GM18870 (cell line): ENCODE results near the gene MX2.
"Not testable (repeated sequence)": the region's sequence is repeated elsewhere in the genome, so short reads cannot be mapped to it uniquely, and the experiment has no call there.

Experiments used
- ATAC-seq: cut with Tn5 transposase; IDR thresholded peaks from one replicate; pipeline ENCODE4 v1.9.1; 2021; ENCODE audit warnings: moderate library complexity; ENCODE audit not compliant: unreplicated experiment

Gene MX2, protein sequence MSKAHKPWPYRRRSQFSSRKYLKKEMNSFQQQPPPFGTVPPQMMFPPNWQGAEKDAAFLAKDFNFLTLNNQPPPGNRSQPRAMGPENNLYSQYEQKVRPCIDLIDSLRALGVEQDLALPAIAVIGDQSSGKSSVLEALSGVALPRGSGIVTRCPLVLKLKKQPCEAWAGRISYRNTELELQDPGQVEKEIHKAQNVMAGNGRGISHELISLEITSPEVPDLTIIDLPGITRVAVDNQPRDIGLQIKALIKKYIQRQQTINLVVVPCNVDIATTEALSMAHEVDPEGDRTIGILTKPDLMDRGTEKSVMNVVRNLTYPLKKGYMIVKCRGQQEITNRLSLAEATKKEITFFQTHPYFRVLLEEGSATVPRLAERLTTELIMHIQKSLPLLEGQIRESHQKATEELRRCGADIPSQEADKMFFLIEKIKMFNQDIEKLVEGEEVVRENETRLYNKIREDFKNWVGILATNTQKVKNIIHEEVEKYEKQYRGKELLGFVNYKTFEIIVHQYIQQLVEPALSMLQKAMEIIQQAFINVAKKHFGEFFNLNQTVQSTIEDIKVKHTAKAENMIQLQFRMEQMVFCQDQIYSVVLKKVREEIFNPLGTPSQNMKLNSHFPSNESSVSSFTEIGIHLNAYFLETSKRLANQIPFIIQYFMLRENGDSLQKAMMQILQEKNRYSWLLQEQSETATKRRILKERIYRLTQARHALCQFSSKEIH

DNA sequence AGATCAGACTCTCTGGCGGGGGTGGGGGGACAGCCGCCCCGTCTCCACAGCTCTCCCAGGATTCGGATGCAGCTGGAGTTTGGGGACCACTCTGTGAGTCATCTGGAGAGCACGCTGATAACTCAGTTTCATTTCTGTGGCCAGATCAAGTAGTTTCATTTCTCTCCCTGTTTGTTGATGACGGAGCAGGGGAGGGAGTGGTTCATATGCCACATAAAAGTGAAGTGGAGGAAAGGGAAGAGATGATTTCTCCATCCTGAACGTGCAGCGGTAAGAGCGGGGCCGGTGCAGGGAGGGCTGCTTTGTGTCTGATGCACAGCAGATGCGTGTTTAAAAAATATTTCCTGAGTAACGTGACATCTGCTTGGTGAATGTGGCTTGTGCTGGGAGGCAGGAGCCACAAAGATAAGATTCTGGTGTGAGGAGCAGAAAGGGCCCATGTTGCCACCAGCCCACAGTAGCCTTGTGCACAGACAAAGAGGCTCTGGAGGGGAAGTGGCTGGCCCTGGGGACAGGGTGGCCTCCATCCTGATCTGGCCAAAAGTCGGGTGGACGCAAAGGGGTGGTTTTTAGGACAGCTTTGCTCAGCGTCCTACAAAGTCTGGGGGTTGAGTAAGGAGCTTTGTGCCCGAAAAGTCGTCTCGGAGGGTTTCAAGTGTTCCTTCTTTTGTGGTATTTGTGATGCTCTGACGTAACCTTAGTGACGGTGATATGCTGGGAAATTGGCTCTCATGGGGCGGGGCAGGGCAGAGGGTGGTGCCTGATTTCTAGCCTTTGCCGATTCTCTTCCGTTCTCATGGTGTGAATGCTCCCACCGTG, at the start of gene MX2:
Gene MX2, plus strand, starts transcription at position 242 of the 819 bp plus-strand sequence. CDS start 14,880 bp downstream, outside the sequence.
- ATAC-seq = peak; percentile 74

DNA sequence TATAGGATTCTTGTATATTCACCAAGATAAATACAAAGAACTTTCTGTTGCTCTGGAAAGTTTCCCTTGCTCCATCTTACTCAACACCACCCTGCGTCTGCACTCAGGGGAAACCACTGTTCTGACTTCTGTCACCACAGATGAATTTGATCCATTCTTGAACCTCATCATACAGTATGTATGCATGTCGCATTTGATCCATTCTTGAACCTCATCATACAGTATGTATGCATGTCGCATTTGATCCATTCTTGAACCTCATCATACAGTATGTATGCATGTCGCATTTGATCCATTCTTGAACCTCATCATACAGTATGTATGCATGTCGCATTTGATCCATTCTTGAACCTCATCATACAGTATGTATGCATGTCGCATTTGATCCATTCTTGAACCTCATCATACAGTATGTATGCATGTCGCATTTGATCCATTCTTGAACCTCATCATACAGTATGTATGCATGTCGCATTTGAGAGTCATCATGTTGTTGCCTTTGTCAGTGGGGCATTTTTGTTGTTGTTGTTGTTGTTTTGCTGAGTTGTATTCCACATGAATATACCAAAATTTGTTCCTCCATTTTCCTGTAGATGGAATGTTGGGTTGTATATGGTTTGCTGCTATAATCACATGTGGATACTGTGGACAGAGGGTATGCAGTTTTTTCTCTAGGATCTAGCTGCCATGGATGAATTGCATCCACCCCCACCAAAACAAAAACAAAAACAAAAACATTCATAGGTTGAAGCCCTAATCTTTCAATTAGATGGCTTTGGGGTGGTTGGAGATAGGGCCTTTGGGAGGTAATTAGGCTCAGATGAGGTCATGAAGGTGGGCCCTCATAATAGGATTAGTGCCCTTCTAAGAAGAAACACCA, 48.3 kb upstream of the MX2 start:
- not testable (repeated sequence) for ATAC-seq

DNA sequence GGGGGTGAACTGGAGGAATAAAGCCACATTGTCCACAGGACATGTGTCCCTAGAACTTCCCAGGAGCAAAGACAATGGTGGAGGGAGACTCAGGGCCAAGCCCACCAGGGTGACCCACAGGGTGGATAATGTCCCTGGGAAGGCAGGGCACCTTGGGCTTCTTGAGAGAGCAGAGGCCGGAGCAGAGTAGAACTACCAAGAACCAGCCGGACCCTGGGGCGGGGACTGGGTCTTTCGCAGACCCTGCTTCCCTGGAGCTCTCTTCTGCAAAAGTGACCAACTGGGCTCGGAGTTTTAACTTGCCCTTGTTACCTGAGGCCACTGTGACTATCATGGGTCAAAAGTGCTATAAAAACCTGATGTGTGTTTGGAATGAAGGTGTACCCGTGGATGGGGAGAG, 46.1 kb upstream of the MX2 start:
- no peak for ATAC-seq

DNA sequence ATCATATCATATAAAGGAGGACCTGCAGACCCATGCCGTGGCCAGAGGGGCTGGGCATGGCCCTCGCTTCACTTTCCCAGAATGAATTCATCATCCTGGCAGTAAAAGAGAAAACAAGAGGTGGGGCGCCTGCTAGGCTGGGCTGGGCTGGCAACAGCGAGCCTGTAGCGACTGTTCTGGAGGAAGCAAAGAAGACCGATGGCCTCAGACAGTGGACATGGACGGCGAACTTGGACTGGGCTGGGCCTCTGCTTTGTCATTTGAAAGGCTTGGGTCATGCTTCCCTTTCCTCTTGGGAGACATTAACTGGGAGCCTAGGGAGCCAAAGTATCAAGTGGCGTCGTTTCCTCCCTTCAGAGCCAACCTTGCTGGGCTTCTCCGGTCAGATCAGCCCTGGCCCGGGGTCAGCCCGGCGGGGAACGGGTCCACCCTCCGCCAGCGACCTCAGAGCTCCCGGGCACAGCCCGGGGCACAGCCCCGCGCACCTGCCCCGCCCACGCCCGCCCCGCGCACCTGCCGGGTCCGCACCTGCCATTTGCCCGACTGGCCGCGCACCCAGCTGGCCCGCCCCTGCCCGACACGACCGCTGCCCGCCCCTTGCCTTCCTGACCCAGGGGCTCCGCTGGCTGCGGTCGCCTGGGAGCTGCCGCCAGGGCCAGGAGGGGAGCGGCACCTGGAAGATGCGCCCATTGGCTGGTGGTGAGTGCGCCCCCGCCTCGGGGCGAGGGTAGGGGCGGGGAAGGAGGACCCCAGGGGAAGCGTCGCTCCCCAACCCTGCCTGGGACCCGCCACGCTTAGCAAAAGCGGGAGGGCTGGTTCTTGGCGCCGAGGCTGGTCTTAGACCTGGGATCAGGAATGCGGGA, 45.4 kb upstream of the MX2 start, which contains the start of gene FAM3B:
Gene FAM3B, plus strand, starts transcription at position 602 of the 863 bp plus-strand sequence. Its CDS starts 79 bp downstream, at position 681.
- no peak for ATAC-seq

DNA sequence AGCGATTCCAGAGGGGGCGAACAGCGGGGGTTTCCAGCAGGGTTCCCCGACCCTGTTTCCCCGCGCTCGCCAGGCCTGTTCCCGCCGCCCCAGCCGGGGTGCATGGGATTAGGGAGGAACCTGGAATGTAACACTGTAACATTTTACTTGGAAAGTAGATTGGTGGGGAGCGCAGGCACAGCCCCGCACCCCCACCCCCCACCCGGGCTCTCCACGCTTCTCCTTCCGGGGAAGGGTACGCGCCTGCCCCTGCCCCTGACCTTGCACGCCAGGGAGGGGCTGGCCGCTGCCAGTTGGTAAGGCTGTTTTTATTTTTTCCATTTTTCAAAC, 44.8 kb upstream of the MX2 start:
- no peak for ATAC-seq

DNA sequence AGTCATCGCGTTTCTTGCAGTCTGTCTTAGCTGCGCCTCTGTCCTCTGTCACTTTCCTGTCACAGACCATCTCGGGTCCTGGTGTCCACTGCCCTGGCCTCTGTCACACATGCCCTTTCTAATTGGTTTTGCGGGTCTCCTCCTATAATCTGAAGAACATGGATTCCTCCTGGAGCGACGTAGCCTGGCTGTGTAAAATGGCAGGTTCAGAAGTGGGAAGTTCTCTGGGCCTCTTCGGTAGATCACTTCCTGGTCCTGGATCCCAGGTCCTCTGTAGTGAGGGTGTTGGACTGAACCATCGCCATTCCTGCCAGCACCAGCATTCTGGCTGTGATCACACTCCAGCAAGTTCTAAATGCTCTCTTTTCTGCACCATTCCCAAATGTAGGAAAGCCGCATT, 44.4 kb upstream of the MX2 start:
- no peak for ATAC-seq

DNA sequence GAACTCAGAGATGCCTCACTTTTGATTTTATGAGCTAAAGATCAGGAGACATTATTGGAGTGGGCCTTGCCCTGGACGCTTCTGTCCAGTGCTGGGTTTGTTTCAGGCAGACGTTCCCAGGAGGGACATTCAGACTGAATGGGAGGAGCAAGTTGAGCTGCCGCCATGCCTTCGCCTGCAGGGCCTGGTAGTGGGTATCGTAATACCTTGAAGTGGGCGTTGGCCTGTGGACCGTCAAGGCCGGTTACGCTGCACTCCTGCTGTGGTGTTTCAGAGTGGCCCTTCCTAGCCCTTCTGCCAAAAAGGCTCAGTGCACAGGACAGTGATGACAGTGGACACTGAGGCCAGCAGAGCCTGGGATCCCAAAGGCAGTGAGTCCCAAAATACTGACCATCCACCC, 43.6 kb upstream of the MX2 start:
- ATAC-seq = no peak

DNA sequence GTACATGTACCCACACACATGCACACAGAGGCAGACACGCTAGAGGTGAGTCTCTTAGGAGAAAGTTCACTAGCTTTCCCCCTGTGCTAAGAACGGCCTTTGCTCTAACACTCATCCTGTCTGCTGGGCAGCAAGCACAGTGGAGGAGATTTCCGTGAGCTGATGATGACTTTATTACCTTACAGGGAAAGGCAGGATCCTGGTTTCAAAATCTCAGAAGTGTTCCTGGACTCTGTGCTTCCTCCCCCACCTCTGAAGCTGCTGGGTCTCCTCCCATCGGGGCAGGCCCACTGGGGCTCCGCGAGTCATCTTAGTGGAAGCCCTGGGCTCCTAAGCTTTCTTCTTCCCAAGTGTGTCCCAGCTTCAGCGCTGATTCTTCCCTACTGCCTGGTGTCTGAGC, 42.6 kb upstream of the MX2 start:
- ATAC-seq = no peak

DNA sequence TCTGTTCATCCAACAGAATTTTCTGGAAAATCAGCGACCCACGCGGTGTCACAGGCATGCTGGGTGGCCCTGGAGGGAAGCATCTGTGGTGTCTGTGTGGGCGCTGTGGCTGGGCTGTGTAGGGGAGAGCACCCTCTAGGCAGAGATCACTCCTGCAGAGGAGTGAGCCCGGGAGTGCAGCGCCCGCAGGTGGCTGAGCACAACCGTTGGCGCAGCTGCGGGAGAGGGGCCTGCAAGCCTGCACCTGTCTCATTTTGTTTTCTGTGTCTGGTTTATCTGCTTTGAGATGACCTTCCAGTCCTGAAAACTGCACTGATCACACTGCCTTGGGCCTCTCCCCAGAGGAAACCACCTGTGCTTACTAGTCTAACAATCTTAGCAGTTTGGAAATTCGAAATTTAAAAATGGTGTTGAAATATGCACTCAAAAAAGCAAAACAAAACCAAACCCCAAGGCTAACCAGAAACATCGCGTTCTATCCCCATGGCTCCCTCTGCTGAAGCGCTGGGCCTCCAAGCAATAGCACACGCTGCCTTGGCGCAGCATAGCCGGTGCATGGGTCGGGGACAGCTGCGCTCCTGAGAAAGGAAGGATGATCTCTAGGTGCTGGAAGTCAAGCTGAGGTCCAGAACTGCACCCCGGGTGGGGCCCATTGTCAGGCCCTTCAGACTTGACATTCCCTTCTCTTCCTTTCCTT, 40.5 kb upstream of the MX2 start:
- ATAC-seq = no peak

DNA sequence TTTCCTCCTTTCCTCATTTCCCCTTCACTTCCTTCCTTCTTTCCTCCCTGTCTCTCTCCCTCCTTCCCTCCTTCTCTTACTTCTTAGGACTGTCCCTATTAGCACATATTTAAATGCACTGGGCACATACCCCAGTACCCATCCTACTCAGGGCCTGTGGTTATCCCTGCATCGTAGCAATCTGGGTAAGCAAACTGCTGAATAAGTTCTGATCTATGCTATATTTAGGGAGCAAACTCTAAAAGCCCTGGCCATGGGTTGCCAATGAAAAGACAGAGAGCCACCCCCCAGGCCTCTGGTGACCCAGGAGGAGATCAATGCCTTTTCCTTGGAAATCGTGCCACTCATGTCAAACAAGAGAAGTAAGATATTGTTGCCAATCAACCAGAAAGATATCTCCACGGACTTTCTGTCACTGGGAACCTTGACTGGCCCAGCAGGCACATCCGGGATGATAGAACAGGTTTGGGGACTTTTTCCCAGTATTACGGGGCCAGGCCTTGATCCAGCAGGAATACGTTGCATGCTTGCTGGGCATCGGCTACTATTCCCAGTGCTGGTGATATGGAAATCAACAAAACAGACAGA, 39.8 kb upstream of the MX2 start:
- no peak for ATAC-seq

DNA sequence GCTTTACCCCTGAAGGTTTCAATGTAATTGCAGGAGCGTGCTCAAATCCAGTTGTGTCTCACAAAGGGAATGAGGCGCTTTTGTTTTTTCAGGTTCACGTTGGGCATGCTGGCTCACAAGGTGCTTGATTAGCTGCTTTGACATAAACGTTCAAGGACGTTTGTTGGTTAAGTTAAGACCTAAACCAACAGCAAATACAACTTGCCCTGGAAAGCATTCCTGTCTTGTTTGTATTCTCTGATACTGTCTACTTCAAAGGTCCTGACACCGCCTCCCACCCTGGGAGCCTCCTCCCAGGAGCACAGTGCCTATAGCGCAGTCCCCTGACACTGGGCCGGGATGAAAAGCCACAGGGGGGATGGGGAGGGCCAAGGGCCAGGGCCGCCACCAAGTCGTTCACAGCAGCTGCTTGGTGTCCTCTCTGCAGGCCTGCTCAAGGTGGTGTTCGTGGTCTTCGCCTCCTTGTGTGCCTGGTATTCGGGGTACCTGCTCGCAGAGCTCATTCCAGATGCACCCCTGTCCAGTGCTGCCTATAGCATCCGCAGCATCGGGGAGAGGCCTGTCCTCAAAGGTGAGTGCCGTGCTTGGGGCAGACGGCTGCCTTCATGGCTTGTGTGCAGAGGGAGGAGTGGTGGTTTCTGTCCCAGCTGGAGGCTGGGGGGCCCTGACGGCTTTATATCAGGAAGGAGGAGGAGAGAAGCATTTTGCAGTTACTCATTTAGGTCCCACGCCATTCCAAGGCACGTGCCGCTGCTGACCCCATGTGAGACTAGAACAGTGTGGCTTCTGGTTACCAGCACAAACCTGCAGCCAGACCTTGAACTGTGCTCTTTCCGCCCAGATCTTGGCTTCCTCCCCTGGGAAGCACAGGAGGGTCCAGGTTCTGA, 39.1 kb upstream of the MX2 start:
- ATAC-seq = no peak

DNA sequence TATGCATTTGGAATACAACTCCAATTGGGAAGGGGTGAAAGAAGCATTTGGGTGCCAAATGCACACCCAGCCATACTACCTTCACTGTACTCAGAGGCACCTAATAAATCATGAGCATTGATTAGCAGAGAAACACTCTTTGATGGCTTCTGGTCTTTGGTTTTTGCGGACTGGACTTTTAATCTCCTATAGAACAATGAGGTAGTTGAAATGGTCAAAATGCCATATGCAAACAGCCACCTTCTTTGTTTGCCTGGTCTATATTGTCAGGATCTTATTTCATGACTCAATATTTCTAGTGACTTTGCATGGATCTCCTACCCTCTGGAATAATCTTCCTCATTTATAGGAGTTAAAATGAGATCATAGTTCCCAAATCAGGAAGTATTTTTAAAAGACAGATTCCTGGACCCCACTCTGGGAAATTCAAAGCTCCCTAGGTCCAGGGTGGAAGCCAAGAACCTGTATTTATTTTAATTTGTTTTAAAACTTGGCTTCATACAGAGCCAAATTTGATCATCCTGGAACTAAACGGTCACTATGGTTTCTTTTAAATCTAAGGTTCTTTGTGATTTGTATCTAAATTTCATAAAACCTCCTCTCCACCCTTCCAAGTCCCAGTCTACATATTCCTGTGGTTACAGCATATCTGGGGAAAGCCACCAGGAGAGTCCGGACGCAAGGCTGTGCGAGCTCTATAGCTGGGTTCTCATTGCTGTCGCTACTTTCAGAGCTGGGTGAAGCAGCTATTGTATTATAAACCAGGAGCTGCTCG, 36.5 kb upstream of the MX2 start:
- ATAC-seq = no peak

DNA sequence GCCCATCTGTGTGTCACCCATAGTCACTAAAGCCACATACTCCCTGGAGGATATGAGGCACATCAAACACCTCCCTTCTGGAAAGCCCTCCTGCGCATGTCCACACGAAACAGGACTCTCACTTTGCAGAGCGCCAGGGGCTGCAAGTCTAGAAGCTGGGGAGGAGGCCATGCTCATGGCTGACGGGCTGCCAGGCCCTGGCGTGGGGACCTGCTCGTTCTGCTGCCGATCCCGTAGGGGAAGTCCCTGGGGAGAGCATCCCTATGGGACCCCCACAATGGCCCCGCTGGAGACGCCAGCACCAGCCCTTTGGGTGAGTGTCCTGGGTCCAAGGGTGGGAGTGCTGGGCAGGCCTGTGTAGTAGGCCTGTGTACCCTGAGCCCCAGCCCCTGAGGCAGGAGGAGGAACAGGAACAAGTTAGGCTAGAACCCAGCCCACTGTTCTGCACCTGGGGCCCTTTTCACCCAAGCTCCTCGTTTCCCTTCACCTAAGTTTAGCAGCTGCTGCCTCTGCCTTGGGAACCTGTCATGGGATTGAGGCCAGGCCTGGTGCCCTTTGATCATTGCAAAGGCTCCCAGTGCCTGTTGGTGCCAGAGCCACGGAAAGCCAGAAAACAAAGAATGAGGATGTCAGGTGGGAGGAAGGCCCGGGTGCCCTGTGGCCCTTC, 35.3 kb upstream of the MX2 start:
- no peak for ATAC-seq

DNA sequence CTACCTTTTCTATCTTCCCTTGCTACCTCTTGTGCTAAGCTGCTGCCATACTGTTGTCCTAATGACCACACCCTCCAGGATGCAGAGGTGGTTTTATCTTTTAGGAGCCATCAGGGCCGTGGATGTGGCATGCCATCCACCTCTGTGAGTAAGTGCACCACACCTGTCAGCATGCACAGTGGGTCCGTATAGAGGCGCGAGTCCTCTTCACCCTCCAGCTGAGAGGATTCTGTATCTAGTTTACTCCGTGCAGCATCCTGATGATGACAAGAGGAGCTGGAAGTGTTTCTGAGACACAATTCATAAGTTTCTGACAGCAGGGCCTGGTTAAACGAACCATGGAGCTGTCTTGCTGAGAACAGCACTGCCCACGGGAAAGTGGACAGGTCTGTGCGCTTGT, 34.1 kb upstream of the MX2 start:
- no peak for ATAC-seq

DNA sequence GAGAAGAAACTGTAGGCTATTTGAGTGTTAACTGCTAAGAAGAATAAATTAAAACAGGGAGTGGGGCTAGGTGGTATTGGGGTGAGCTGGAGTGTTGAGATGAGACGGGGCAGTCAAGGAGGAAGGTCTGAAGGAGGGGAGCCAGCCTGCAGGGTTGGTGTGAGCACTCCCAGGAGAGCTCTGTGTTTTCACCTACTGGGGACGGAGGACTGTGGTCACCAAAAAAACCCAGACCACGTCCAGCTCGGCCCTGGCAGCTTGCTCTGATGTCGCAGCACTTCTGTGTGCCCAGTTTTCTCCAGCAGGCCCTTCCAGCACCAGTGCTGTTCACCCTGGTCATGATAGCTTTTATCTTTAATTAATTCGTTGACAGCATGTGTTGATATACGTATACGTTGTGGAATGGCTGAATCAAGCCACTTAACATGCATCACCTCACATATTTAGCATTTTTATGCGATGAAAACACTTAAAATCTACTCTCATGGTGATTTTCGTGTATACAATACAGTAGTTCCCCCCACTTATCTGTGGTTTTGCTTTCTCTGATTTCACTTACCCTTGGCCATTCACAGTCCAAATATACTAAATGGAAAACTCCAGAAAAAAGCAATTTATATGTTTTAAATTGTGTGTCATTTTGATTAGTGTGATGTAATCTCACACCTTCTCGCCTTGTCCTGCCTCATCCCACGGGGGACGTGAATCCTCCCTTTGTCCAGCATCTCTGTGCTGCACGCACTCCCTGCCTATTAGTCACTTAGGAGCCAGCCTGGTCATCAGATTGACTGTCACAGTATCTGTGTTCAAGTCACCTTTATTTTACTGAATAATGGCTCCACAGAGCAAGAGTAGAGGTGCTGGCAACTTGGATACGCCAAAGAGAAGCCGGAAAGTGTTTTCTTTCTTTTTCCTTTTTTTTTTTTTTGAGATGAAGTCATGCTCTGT, 32.9 kb upstream of the MX2 start:
- no peak for ATAC-seq
